GM21786 (cell line): ENCODE measurements around the gene SCRN1.
"Not testable (repeated sequence)": the region's sequence is repeated elsewhere in the genome, so short reads cannot be mapped to it uniquely, and the experiment has no call there.

Experiments used
- ATAC-seq: cut with Tn5 transposase; IDR thresholded peaks from one replicate; pipeline ENCODE4 v1.9.1; 2021; ENCODE audit not compliant: unreplicated experiment

SCRN1 gene

DNA sequence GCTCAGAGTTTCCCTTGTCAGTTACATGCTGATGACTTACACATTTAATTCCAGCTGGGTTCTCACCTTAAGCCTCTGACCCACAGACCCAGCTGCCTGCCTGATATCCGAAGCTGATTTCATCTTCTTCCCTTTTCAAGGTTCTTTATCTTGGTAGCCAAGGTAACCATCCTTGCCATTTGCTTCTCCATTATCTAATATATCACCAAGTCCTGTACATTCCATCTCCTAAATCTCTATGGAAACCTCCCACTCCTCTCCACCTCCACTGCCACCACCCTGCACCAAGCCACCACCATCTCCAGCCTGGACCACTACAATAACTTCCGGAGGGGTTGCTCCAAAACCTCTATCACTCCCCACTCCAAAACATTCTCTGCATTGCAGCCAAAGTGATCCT lies 19.9 kb downstream of the SCRN1 start:
- no peak for ATAC-seq

DNA sequence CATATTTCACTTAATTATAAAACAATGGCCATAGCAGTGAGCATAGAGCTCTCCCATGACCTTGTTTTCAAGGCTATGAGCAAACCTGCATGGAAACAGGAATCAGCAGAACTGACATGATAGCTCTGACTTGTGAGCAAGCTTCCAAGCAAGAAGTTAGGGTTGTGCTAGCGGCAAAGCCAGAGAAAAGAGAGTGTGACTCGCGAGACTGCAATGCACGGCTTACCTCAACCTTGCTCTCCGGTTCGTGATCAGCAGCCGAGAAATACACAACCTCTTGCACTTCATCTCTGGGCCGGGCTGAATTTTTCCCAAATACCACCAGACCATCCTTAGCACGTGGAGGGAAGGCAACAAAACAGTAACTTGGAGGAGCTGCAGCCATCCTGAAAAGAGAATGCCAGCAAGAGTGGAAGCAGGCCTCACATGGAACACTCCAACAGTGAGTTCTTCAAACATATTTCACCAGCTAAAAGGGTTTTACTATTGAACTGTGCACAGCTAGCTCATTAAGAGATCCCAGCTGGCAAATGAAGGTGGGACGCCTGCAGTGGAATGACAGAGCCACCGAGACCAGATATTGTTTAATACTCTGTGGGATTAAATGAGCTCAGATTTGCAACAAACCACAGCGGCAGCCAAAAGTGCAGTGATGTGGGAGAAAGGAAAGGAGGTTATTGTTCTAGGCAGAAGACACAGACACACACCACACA lies 20.8 kb downstream of the SCRN1 start:
- no peak for ATAC-seq

DNA sequence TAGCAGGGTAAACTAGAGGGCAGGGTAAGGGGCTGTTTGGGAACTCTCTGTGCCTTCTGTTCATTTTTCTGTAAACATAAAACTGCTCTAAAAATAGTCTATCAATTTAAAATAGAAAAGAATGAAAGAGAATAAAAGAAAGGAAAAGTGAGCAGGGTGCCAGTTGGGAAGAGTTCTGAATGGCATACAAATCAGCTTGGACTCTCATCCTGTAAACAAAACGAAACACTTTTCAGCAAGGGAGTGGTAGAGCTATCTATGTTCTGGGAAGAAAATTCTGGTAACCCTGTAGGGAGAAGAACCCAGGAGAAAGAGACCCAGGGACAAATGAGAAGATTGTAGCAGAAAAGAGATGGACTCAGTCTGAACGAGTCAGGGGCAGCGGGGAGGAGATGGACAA lies 24.6 kb downstream of the SCRN1 start:
- ATAC-seq = no peak

DNA sequence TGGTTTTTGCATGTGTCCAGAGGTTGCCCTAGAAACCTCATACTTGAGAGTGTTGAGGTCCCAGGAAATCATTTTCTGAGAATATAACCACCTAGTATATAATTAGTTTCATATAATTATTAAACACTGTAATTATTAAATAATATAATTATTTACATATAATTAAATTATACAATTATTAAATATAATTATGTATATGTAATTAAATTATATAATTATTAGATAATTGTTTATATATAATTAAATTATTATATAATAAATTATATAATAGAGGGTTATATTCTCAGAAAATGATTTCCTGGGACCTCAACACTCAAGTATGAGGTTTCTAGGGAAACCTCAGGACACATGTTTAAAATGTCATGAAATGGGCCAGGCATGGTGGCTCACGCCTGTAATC lies 27.6 kb downstream of the SCRN1 start:
- ATAC-seq = no peak

DNA sequence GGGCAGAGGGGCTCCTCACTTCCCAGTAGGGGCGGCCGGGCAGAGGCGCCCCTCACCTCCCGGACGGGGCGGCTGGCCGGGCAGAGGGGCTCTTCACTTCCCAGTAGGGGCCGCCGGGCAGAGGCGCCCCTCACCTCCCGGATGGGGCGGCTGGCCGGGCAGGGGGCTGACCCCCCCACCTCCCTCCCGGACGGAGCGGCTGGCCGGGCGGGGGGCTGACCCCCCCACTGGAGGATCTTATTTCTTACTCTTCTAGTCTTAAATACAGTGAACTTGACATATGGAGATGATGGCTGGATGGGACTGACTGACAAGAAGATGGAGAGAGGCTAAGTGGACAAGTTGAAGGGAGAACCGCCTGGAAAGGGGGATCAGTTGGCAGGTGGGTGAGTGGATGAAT lies 28.0 kb downstream of the SCRN1 start:
- ATAC-seq = not testable (repeated sequence)

DNA sequence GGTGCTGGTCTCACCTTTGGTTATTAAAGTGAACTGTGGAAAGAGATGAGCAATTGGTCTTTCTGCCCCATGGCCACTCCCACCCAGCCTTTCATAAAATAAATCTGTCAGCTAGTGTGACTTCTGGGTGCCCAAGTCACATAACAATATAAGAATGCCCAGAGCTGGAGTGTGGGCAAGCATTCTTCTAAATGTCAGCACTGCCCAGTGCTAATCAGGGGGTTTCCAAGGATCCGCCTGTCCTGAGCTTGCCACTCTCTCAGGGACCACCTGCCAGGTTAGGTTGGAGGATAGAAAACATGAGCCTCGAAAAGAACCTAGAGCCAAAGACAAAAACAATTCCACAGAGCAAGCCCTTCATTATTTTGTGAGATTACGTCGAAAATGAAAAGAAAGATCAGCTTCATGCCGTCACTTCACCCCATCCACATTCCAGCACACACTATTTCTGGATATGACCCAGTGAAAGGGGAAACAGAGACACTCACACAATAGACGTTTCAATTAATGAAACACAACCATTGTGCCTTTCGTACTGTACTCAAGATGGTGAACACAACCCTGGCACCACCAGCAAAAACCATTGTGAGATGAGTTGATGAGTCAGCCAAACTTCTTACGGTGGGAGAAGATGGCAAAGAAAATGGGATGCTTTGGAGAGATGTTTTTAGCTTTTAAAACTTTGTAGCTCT lies 30.8 kb downstream of the SCRN1 start:
- no peak for ATAC-seq

DNA sequence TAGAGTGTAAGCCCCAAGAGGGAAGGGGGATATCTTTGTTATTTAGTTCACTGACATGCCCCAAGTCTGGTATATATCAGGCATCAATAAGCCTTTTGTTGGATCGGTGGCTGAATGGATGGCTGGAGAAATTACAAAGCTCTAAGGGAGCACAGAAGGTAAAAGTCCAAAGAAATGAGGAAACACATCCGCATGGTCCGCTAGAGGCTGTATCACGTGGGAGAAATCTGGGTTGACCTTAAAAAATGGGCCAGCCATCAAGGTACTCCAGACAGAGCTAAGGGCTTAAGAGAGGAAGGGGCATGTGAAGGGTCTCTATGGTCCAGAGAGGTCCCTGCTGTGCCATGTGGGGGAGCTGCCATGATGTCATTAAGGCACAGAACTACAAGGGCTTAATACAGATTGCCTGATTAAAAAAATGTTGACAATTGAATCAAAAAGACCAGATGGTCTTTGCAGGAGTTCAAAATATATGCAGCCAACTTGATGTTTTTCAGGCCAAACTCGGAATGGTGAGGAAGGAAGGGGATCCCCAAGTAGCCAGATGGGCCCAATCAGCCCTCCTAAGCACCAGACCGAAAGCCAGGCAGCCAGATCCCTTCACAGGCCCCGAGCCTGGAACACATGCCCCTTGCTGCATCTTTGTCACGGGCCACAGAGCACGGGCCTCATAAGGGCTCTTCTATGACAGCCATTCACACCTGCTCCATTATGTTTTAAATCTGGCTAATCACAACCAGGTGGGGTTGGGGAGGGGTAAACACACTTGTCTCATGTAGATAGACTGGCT lies 31.9 kb downstream of the SCRN1 start:
- ATAC-seq = no peak

DNA sequence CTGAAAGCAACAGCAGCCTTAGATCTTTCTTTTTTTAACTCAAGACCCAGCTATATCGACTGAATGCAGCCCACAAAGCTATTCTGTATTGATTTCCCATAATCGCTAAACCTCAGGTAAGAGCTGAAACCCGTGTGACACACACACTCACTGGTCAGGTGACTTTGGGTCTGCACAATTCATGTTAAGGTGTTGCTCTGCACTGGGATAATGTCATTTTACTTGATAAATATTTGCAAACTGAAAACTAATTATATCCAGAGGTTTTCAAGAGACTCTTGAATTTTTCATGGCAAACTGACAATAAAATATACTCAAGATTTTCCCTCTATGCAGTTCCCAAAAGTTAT lies 33.1 kb downstream of the SCRN1 start:
- peak; percentile 23 for ATAC-seq

DNA sequence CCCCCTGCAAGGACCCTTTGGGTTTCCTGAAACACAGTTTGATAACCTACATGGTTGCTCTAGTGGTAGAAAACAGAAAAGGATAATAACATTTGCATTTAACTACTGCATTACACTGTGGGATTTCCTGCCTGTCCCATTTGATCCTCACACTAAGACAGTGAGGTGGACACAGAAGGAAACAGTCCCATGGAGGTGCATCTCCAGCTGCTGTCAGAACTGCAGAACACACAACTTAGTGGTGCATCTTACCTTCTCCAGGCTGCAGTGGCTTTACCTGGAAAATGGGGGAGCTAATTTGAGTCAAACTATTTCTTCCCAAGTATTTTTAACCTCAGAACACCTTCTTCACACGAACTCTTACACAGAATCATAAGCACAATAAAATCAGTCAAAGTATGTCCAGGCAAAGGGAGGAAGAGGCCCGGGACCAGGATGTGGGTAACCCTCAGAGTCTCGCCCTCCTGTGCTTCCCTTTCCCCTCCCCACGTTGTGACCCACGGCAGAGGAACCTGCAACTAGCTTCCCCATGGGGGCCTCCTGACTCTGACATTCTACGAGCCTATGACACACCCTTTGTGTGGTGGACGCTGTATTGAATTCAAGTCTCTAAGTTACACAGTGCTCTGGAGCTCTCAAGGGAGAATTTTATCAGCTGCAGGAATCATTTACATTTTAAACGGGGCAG lies 33.7 kb downstream of the SCRN1 start:
- peak; percentile 83 for ATAC-seq

DNA sequence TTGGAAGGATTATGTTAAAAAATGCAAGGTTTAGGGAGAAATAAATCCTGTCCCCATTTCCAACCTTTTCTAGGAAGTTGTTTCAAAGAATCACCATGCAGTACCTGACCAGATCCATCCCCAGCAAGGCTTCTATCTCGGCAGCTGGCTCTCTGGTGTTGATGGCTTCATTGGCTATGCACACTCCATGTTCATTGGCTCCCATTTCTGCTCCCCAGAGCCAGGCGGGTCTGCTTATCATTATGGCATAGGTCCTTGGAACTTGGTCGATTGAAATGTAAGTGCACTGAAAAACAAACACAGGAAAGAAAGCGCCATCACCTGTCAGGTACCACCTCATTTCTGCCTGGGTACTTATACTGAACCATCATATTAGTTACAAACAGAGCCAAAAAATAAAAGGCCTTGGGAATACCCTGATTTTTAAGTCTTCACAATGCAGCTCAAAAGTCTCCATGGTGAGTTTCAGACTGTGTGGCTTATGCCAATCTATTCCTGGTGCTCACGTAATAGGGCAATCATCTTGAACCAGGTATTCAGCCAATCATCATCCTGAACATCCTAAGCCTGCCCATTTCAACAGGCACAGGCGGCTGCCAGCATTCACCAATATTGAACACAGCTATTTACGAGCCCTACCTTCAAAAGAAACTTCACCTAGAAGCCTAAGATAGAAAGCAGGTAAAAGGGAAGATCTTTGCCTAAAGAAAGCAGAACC lies 34.4 kb downstream of the SCRN1 start:
- ATAC-seq = no peak

DNA sequence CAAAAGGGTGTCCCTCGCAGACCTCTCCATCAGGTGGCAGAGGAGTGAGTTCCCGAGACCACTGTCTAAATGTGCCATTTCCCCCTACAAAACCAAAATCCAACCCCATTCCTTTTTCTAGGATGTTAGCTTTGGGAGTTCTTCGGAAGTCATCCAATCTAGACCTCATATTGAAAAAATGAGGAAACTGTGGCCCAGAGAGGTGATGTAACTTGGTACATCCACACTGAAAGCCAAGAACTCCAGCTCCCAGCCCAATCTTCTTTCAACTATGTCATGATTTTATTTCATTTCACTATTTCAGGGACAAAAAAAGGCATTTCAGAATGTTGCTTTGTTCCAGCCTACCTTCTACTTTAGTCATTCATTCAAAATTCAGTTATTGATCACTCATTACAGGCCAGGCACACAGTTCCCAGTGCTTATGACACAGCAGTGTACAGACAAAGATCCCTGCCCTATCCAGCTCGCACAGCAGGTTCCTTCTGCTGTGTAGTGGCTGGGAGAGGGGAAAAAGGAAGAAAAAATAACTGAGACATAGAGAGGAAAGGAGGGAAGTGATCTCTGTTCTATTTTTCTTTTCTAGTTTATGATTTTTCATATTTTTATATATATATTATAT lies 35.8 kb downstream of the SCRN1 start:
- no peak for ATAC-seq

DNA sequence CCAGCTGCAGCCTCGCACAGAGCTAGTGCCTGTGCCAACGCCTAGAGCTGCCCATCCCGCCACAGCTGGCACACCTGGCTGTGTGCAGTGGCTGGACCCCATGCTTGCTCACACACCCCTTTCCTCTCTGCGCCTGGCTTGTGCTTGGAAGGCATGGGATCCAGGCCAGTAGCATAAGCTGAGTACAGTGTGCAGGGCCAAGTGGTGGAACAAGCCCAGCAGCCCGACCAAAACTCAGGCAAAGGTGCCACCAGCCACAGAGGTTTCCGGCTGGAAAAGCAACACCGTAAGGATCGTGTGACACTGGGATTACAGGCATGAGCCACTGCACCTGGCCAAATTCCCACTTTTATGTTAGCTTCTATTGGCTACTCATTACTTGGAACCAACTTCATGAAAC lies 38.4 kb downstream of the SCRN1 start:
- no peak for ATAC-seq

DNA sequence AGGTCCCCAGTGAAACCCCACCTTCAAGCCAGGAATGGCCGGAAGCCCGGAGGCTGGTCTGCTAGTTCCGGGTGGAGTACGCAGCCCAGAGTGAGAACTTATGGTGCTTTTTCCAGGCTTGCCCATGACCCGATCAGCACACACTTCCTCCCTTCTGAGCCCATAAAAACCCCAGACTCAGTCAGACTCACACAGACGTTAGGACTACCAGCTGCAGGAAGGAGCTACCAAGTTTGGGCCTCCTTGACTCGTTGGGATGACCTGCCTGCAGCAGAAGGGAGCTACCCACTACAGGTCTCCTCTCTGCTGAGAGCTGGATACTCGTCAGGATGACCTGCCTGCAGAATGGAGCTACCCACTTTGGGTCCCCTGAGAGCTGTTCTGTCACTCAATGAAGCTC lies 39.1 kb downstream of the SCRN1 start:
- ATAC-seq = no peak

DNA sequence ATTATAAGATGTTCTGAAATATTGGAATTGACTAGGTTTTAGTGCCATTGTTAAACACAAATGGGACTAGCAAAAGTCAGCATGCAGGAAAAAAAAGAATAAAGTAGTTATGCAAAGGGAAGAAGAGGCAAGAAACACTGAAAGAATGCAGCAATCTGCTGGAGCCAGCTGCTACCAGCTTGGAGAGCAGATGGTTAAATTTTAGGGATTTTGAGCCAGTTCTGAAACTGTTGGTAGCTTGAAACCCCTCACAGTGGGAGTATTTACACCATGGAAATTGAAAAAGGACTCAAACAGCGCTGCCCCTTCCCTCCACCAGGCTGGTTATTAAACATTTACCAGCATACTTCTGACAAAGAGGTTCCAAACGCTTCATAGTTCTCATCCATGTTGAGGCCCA lies 41.0 kb downstream of the SCRN1 start:
- ATAC-seq = no peak

DNA sequence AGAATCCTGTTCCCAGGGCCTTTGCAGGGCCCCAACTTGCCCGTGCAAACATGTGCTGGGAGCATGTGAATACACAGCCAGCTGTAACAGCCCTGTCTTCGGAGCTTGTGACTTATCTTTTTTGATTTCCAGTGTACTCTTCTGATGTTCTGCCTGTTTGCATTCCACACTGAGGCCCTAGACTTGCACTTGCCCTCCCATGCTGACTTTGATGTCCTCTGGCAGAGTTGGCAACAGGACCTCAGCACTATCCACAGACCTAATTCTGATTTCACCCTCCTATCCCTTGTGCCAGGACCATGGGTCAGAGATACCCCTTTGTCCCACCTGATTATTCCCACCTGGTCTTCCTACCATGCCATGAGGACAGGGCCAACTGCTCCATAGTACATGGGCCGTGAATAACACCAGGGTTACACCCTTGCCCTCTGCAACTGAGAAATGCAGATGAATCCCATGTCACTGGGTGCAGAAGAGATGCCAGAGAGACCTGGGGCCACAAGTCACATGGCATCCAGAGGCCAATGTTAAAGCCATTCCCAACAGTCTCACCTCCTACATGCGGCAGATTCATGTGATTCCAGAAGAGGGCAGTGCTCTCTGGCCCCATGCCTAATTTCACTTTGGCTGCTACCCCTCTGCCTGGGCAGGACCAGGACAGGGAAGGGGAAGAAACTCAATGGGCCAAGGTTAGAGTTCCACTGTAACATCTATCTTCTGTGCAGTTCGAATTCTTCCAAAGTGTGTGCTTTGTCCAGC lies 43.0 kb downstream of the SCRN1 start:
- no peak for ATAC-seq

DNA sequence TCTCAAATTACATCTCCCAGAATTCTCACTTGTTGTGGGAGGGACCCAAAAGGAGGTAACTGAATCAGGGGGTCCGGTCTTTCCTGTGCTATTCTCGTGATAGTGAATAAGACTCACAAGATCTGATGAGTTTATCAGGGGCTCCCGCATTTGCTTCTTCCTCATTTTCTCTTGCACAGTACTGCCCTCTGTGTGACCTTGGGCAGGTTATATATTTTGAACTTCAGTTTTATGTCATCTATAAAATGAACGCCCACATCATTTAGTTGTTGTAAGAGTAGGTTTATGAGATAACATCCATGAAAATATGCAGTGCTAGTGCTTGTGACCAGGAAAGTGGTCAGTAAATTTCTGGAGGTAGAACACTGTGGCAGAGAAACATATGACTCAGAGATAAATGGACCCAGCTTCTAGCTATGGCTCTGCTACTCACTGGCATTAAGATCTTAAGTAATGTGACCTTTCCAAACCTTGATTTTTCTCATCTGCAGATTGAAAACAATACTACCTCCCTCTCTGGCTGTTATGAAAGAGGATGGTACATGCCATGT lies 44.3 kb downstream of the SCRN1 start:
- no peak for ATAC-seq

DNA sequence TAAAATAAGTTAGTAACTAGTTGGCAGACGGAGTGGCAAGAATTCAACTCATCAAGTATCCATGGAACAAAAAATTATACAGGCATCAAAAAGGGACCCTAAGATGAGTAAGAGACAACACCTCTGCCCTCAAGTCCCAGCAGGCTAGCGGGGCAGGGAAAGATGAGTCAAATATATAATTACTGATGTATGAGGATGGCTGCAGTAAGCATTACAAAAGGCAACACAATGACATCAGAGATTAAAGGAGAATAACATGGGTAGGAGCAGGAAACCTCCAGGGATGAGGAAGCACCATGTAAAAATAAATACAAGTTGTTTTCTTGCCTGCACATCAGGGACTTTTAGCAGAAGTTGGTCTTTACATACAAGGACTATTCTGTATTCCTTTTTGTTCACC lies 49.4 kb downstream of the SCRN1 start:
- no peak for ATAC-seq

DNA sequence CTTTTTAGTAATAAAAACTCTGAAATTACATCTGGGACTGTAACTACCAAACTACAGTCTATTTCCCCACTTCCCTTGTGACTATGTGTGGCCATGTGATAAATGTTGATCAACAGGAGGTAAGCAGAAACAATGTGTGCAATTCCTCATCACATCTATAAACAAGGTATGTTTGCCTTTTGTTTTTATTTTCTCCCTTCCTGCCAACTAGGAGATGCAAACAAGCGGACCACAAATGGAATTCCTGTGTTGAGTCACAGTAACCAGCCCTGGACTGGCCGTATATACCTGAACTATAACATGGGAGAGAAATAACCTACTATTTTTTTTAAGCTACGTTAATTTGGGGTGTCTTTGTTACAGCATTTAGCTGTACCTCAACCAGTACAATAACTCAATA lies 52.5 kb downstream of the SCRN1 start:
- no peak for ATAC-seq

DNA sequence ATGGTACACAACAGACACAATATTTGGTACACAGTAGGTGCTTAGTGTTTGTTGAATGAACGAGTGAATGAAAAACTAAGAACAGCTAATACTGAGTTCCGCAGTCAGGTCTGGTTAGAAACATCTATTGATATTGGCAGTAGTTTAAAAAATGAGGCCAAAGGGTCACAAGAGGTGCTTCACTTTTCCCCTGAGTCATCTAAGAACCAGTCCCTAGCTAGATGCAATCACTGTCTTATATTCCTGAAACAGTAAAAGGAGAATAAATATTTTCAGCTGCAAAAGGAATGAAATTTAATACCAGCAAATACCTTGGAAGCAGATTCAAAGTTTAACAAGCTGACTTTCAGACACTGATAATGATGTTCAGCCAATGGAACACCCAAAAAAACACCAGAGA lies 54.5 kb downstream of the SCRN1 start:
- no peak for ATAC-seq
